PC-9 (cell line): Measurements from ENCODE around the gene MIOS. TPM values are rescaled to one million over a fixed set of nuclear protein-coding genes. Genes with fewer than 3 reads are reported as not detected.
"Not testable (repeated sequence)": the region's sequence is repeated elsewhere in the genome, so short reads cannot be mapped to it uniquely, and the experiment has no call there.

Source experiments
- BruUV-seq: library from RNA; stranded (reverse); fragments of 400-500 nt; replicated peaks from 2 replicates; lab custom pipeline; 2021; lab: Mats Ljungman, UMichigan
- CTCF ChIA-PET: fragments of 300-600 bp; sonication (Branson Sonifier 250); formaldehyde crosslinking; loops from one replicate; lab custom pipeline; 2022; ENCODE audit warnings: antibody characterized with exemption; lab: Charles Lee
- POLR2A ChIA-PET: fragments of 300-600 bp; sonication (Branson Sonifier 250); formaldehyde crosslinking; loops from one replicate; lab custom pipeline; 2022; ENCODE audit warnings: antibody characterized with exemption; ENCODE audit not compliant: unreplicated experiment; lab: Charles Lee
- DNase-seq, 2 experiments: peaks; one replicate each; pipeline versions ENCODE4 v3.0.0 to v3.0.0-alpha.2; 2015 to 2022; ENCODE audit warnings: mixed read lengths in 1 of 2
- H2AFZ ChIP-seq: fragments of 200-600 bp; sonication (generic); 2 replicates; pipeline ENCODE4 v1.8.1; 2017; ENCODE audit warnings: antibody characterized with exemption
- H3F3A ChIP-seq: fragments of 200-600 bp; sonication (generic); 2 replicates; pipeline ENCODE4 v1.8.1; 2017; ENCODE audit warnings: antibody characterized with exemption, mild to moderate bottlenecking, low read depth; ENCODE audit not compliant: insufficient read depth
- H3K27ac ChIP-seq: fragments of 200-600 bp; sonication (generic); 2 replicates; pipeline ENCODE4 v1.6.1; 2016; ENCODE audit warnings: mixed run types
- H3K27me3 ChIP-seq: fragments of 200-600 bp; sonication (generic); 2 replicates; pipeline ENCODE4 v1.6.1; 2016; ENCODE audit warnings: low read depth, mixed run types; ENCODE audit not compliant: insufficient read depth
- H3K36me3 ChIP-seq: fragments of 200-600 bp; sonication (generic); 2 replicates; pipeline ENCODE4 v1.6.1; 2016; ENCODE audit warnings: low read depth, mixed run types
- H3K4me1 ChIP-seq: fragments of 200-600 bp; sonication (generic); replicated peaks from 2 replicates; pipeline ENCODE4 v1.6.1; 2016; ENCODE audit warnings: mixed run types; ENCODE audit not compliant: insufficient read depth
- H3K4me2 ChIP-seq: fragments of 200-600 bp; sonication (generic); 2 replicates; pipeline ENCODE4 v1.6.1; 2017; ENCODE audit warnings: mixed run types
- H3K4me3 ChIP-seq: fragments of 200-600 bp; sonication (generic); 2 replicates; pipeline ENCODE4 v1.6.1; 2016; ENCODE audit warnings: mixed run types
- H3K79me2 ChIP-seq: fragments of 200-600 bp; sonication (generic); 2 replicates; pipeline ENCODE4 v1.6.1; 2017; ENCODE audit warnings: low read depth, mixed run types
- H3K9me2 ChIP-seq: fragments of 200-600 bp; sonication (generic); 2 replicates; pipeline ENCODE4 v1.8.1; 2017; ENCODE audit warnings: mild to moderate bottlenecking; ENCODE audit not compliant: insufficient read depth
- H3K9me3 ChIP-seq: fragments of 200-600 bp; sonication (generic); 2 replicates; pipeline ENCODE4 v1.8.1; 2016; ENCODE audit warnings: low read depth; ENCODE audit not compliant: insufficient read depth
- H4K20me1 ChIP-seq: fragments of 200-600 bp; sonication (generic); 2 replicates; pipeline ENCODE4 v1.8.1; 2017; ENCODE audit not compliant: insufficient read depth
- CTCF ChIP-seq: fragments of 200-600 bp; sonication (generic); conservative IDR thresholded peaks from 2 replicates; pipeline ENCODE4 v1.6.1; 2017; ENCODE audit warnings: mixed run types, antibody characterized with exemption, mild to moderate bottlenecking, moderate library complexity
- EZH2 ChIP-seq: fragments of 200-600 bp; sonication (generic); IDR thresholded peaks from 2 replicates; pipeline ENCODE4 v1.8.0; 2017; ENCODE audit warnings: antibody characterized with exemption, low read depth
- intact Hi-C: fragments of 100-400 bp; cut with micrococcal nuclease; formaldehyde crosslinking; loops from one replicate; pipeline ENCODE4 v1.10.0; 2022; ENCODE audit not compliant: unreplicated experiment
- total RNA-seq: library from RNA; stranded (reverse); gene quantifications from 2 replicates; pipeline ENCODE4 v1.2.3, GENCODE V29; 2021

Gene MIOS
- total RNA-seq, 1 experiment from 2014 or later: 42.0 TPM

GRCh38 chr7:7557252-7557651 is 9.4 kb upstream of the MIOS start:
- no peak overlapping the region for H3K4me3 ChIP-seq
- H3K9me3 ChIP-seq: peaks cover 7% of the 10 kb centered on the region; the same call in 1 of the 2 replicates
- H3K27ac ChIP-seq: no peak overlapping the region
- peaks cover 9% of the 10 kb centered on the region for H3K4me1 ChIP-seq
- no peak overlapping the region for H2AFZ ChIP-seq
- H4K20me1 ChIP-seq: no peaks in the 10 kb centered on the region
- ChIA-PET CTCF (no interaction called here), POLR2A (no interaction called here)
- DNase-seq: no peak
- intact Hi-C loops: no loop called here
- TF ChIP-seq CTCF: no peak
- TF ChIP-seq EZH2: no peak
- H3K9me2 ChIP-seq: no peaks in the 10 kb centered on the region
- no peaks in the 10 kb centered on the region for H3K27me3 ChIP-seq
- no peak overlapping the region for H3K4me2 ChIP-seq
- no peaks in the 10 kb centered on the region for H3K79me2 ChIP-seq
- H3F3A ChIP-seq: no peaks in the 10 kb centered on the region; the same call in 1 of the 2 replicates
- H3K36me3 ChIP-seq: no peaks in the 10 kb centered on the region
- no TSS peak for BruUV-seq

GRCh38 chr7:7561591-7561990 is 5.1 kb upstream of the MIOS start:
- H3K4me2 ChIP-seq, BruUV-seq, H3K27ac ChIP-seq, DNase-seq, CTCF ChIA-PET, POLR2A ChIA-PET, H3K36me3 ChIP-seq, H3K27me3 ChIP-seq, H3K9me2 ChIP-seq, H2AFZ ChIP-seq, H3K9me3 ChIP-seq, H3K4me3 ChIP-seq, H3K79me2 ChIP-seq, H4K20me1 ChIP-seq: not testable (repeated sequence)
- intact Hi-C loops: loop anchor here (10.0 kb wide), 1 partner anchor 1047 kb away; no protein-coding TSS in a partner anchor
- peaks cover 39% of the 10 kb centered on the region for H3F3A ChIP-seq
- peaks cover 41% of the 10 kb centered on the region for H3K4me1 ChIP-seq

GRCh38 chr7:7562736-7563135 is 3.9 kb upstream of the MIOS start:
- Histone ChIP-seq H4K20me1 (no peaks in the 10 kb centered on the region), H3K79me2 (peaks cover 7% of the 10 kb centered on the region), H3K36me3 (no peaks in the 10 kb centered on the region), H3K4me2 (peak overlapping the region; percentile 97), H3F3A (peaks cover 47% of the 10 kb centered on the region), H2AFZ (no peak overlapping the region), H3K27me3 (no peaks in the 10 kb centered on the region), H3K4me1 (peaks cover 42% of the 10 kb centered on the region), H3K27ac (peak overlapping the region; percentile 97), H3K9me2 (no peaks in the 10 kb centered on the region), H3K4me3 (no peak overlapping the region; the same call in 1 of the 2 replicates), H3K9me3 (peaks cover 7% of the 10 kb centered on the region; the same call in 1 of the 2 replicates)
- intact Hi-C loops: loop anchor here (10.0 kb wide), 1 partner anchor 1048 kb away; no protein-coding TSS in a partner anchor
- CTCF ChIA-PET: no interaction called here
- no peak for TF ChIP-seq EZH2
- no peak for TF ChIP-seq CTCF
- POLR2A ChIA-PET: interaction anchor here (0.6 kb wide), 1 partner anchor 358 kb away, joined by 5 read pairs; no protein-coding TSS in a partner anchor
- BruUV-seq: no TSS peak
- no peak for DNase-seq
